ENCODE measurements around the gene ARHGAP19.

The ARHGAP19 gene
- total RNA-seq, result 16.3 reads per million, percentile 42 among the genes with 10 or more reads in this experiment

GRCh38 chr10:97292097-97292861 is at the start of gene ARHGAP19:
TSS of gene ARHGAP19 (minus strand) at chr10:97292637. CDS start at chr10:97292627, 10 bp downstream.
- DNase-seq, result peak; percentile 91

- no peak for DNase-seq
These were observed 49.0 kb upstream of the ARHGAP19 start for GRCh38 chr10:97341416-97341815.

GRCh38 chr10:97338041-97338440 is 45.6 kb upstream of the ARHGAP19 start:
- DNase-seq, result no peak

- DNase-seq, result no peak
These were observed 44.8 kb upstream of the ARHGAP19 start for GRCh38 chr10:97336942-97337831.

GRCh38 chr10:97336446-97336845 is 44.0 kb upstream of the ARHGAP19 start:
- DNase-seq, result no peak

- DNase-seq, result no peak
These were observed 43.6 kb upstream of the ARHGAP19 start for GRCh38 chr10:97336006-97336405.

GRCh38 chr10:97335188-97335619 is 42.8 kb upstream of the ARHGAP19 start:
- DNase-seq, result no peak

- DNase-seq, result peak; percentile 85
These were observed 42.1 kb upstream of the ARHGAP19 start, which contains the start of gene FRAT2 for GRCh38 chr10:97334370-97335175. TSS of gene FRAT2 (minus strand) at chr10:97334729. CDS start at chr10:97334572, 157 bp downstream.

- no peak for DNase-seq
These were observed 41.3 kb upstream of the ARHGAP19 start for GRCh38 chr10:97333601-97334369.

GRCh38 chr10:97333351-97333600 is 40.8 kb upstream of the ARHGAP19 start:
- DNase-seq, result no peak

GRCh38 chr10:97332591-97333350 is 40.3 kb upstream of the ARHGAP19 start:
- no peak for DNase-seq

- DNase-seq, result no peak
These were observed 38.8 kb upstream of the ARHGAP19 start for GRCh38 chr10:97331153-97331703.

GRCh38 chr10:97329766-97330165 is 37.3 kb upstream of the ARHGAP19 start:
- DNase-seq, result no peak

GRCh38 chr10:97328646-97329453 is 36.4 kb upstream of the ARHGAP19 start:
- no peak for DNase-seq

GRCh38 chr10:97327348-97328294 is 35.2 kb upstream of the ARHGAP19 start:
- DNase-seq, result no peak

GRCh38 chr10:97325754-97326153 is 33.3 kb upstream of the ARHGAP19 start:
- DNase-seq, result no peak

- no peak for DNase-seq
These were observed 31.1 kb upstream of the ARHGAP19 start for GRCh38 chr10:97323501-97323900.

- no peak for DNase-seq
These were observed 29.4 kb upstream of the ARHGAP19 start for GRCh38 chr10:97321804-97322190.
